Panc1 (cell line): ENCODE data around the gene KRTDAP. TPM values are rescaled to one million over a fixed set of nuclear protein-coding genes. Genes with fewer than 3 reads are reported as not detected.

ENCODE experiments used
- ATAC-seq: fragments of 200-7000 bp; cut with Tn5 transposase; 2 replicates; pipeline ENCODE4 v1.9.1; 2020; ENCODE audit warnings: mild to moderate bottlenecking, moderate library complexity
- BruUV-seq: library from RNA; stranded (reverse); fragments of 400-500 nt; replicated peaks from 2 replicates; lab custom pipeline; 2021; lab: Mats Ljungman, UMichigan
- CTCF ChIA-PET: fragments of 300-600 bp; sonication (Branson Sonifier 250); formaldehyde crosslinking; loops from one replicate; lab custom pipeline; 2022; ENCODE audit warnings: antibody characterized with exemption; lab: Charles Lee
- POLR2A ChIA-PET: fragments of 300-600 bp; sonication (Branson Sonifier 250); formaldehyde crosslinking; loops from one replicate; lab custom pipeline; 2022; ENCODE audit warnings: antibody characterized with exemption; lab: Charles Lee
- DNase-seq: peaks from one replicate; pipeline ENCODE4 v3.0.0-alpha.2; 2010; ENCODE audit warnings: low read depth, low spot score
- H3K27ac ChIP-seq: 2 replicates; pipeline ENCODE4 v1.5.1; 2011; ENCODE audit warnings: mild to moderate bottlenecking, low read length, inconsistent platforms
- H3K27me3 ChIP-seq: fragments of 200-500 bp; sonication (Bioruptor generic); 2 replicates; pipeline ENCODE4 v1.6.0; 2014; ENCODE audit warnings: low read length, inconsistent platforms; ENCODE audit not compliant: control insufficient read depth, insufficient read depth
- H3K36me3 ChIP-seq: fragments of 200-500 bp; sonication (Bioruptor generic); 2 replicates; pipeline ENCODE4 v1.5.1; 2014; ENCODE audit warnings: inconsistent platforms, mild to moderate bottlenecking, low read length, moderate library complexity; ENCODE audit not compliant: control insufficient read depth, insufficient read depth
- H3K4me1 ChIP-seq: 2 replicates; pipeline ENCODE4 v1.5.1; 2011; ENCODE audit warnings: inconsistent platforms, mild to moderate bottlenecking, low read length, moderate library complexity; ENCODE audit not compliant: control insufficient read depth, insufficient read depth
- H3K4me3 ChIP-seq, 2 experiments: 2 replicates each; pipeline ENCODE4 v1.5.1; 2011 to 2012; ENCODE audit warnings: low read depth in 2 of 2, low read length in 2 of 2, mild to moderate bottlenecking in 2 of 2, inconsistent platforms in 1 of 2, moderate library complexity in 1 of 2
- H3K9me3 ChIP-seq: fragments of 200-500 bp; sonication (Bioruptor generic); 2 replicates; pipeline ENCODE4 v1.5.1; 2014; ENCODE audit warnings: low read depth, mild to moderate bottlenecking, inconsistent platforms, low read length, moderate library complexity; ENCODE audit not compliant: control insufficient read depth, insufficient read depth
- POLR2AphosphoS5 ChIP-seq: IDR thresholded peaks from 2 replicates; pipeline ENCODE4 v1.6.1; 2012; ENCODE audit warnings: mild to moderate bottlenecking, low read depth, low read length, moderate library complexity
- REST ChIP-seq, 2 experiments: IDR thresholded peaks; 2 replicates each; pipeline ENCODE4 v1.6.1; 2011 to 2012; ENCODE audit warnings: low read depth in 2 of 2, control low read depth in 1 of 2, low read length in 1 of 2, mild to moderate bottlenecking in 1 of 2, moderate library complexity in 1 of 2; ENCODE audit not compliant: insufficient read depth in 1 of 2
- SIN3A ChIP-seq: IDR thresholded peaks from 2 replicates; pipeline ENCODE4 v1.6.1; 2012; ENCODE audit warnings: low read depth, mild to moderate bottlenecking, low read length, moderate library complexity, borderline replicate concordance; ENCODE audit not compliant: insufficient read depth
- TCF7L2 ChIP-seq: IDR thresholded peaks from 2 replicates; pipeline ENCODE4 v1.6.1; 2011; ENCODE audit warnings: mild to moderate bottlenecking, low read depth, low read length, inconsistent platforms
- in situ Hi-C: cut with HindIII; loops from 2 replicates; pipeline ENCODE4 v1.10.0; 2016; ENCODE audit warnings: low sequenced_read_pairs, low pct_unique_long_range_greater_than_20kb
- intact Hi-C: fragments of 100-400 bp; cut with micrococcal nuclease; formaldehyde crosslinking; loops from one replicate; pipeline ENCODE4 v1.10.0; 2022; ENCODE audit not compliant: unreplicated experiment
- total RNA-seq: library from RNA; stranded (reverse); gene quantifications from one replicate; pipeline ENCODE4 v1.2.1, GENCODE V29; 2021; ENCODE audit not compliant: unreplicated experiment
- TF ChIP-seq, protein P1 (sequence below): fragments of 450-650 bp; IDR thresholded peaks from 2 replicates; pipeline ENCODE4 v1.5.1; 2017; ENCODE audit warnings: mild to moderate bottlenecking

KRTDAP gene
- total RNA-seq, 1 experiment from 2014 or later: not detected

DNA sequence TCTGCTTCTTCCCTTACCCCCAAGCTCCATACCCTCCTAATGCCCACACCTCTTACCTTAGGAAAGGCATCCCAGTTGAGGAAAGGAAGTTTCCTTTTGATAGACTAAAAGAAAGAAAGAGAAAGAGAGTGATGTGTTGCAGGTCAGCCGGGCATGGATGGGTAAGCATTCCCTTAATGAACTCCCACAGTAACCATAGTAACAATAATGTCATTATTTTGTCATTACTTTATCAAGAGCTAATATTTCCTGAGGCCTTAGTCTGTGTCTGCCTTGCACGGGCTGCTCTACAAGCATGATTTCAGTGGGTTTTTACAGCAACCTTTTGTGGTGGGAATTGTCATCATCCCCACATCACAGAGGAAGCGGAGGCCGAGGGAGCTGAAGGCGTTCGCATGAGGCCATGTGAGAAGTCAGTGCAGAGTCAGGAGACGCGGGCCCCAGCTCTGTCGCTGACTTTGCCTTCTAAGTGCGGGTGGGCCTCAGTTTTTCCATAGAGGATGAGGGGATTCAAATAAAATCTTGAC is 2.5 kb downstream of the KRTDAP start:
- no peak for ATAC-seq
- no peaks in the 10 kb centered on the region for H3K9me3 ChIP-seq
- no TSS peak for BruUV-seq
- ChIA-PET POLR2A (interaction anchor here (0.6 kb wide), 1 partner anchor 83 kb away, joined by 4 read pairs; no protein-coding TSS in a partner anchor), CTCF (interaction anchor here (0.7 kb wide), 1 partner anchor 135 kb away, joined by 3 read pairs; no protein-coding TSS in a partner anchor)
- H3K27ac ChIP-seq: no peak overlapping the region
- no peaks in the 10 kb centered on the region for H3K4me1 ChIP-seq
- no peak for TF ChIP-seq SIN3A
- no peak for TF ChIP-seq TCF7L2
- TF ChIP-seq POLR2AphosphoS5: no peak
- no peak for TF ChIP-seq REST (IDR thresholded peaks at IDR 0.05; ENCODE audit: insufficient read depth in 1 of 2, low read depth in 2 of 2, low read length in 1 of 2)
- TF ChIP-seq, protein P1, sequence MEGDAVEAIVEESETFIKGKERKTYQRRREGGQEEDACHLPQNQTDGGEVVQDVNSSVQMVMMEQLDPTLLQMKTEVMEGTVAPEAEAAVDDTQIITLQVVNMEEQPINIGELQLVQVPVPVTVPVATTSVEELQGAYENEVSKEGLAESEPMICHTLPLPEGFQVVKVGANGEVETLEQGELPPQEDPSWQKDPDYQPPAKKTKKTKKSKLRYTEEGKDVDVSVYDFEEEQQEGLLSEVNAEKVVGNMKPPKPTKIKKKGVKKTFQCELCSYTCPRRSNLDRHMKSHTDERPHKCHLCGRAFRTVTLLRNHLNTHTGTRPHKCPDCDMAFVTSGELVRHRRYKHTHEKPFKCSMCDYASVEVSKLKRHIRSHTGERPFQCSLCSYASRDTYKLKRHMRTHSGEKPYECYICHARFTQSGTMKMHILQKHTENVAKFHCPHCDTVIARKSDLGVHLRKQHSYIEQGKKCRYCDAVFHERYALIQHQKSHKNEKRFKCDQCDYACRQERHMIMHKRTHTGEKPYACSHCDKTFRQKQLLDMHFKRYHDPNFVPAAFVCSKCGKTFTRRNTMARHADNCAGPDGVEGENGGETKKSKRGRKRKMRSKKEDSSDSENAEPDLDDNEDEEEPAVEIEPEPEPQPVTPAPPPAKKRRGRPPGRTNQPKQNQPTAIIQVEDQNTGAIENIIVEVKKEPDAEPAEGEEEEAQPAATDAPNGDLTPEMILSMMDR: no peak
- intact Hi-C loops (no loop called here), in situ Hi-C loops (no loop called here)
- H3K27me3 ChIP-seq: peaks cover 19% of the 10 kb centered on the region
- no peak overlapping the region for H3K4me3 ChIP-seq
- DNase-seq: no peak
- H3K36me3 ChIP-seq: no peaks in the 10 kb centered on the region

DNA sequence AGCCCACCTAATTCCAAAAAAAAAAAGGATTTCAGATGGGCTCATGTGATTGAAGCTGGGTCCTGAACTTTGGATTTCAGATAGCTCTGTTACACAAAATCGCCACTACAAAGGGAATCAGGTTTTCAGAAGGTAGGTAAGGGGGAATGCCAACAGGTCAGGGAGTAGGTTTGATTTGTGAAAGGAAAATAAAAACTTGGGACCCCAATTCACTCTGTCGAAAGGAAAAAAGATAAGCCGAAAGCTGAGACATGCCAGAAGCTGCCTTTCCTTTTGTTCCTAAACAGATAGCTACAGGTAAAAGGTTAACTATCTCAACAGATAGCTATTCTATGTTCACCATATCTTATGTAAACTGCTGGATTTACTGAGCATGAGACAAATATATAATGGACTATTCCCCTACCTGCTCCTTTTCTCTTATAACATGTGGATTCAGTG is 4.0 kb downstream of the KRTDAP start:
- ChIA-PET CTCF (interaction anchor here (0.5 to 1.0 kb wide), 3 partner anchors 9 to 218 kb away, joined by 4 to 5 read pairs (median 5); no protein-coding TSS in a partner anchor), POLR2A (no interaction called here)
- Histone ChIP-seq H3K36me3 (no peaks in the 10 kb centered on the region), H3K9me3 (no peaks in the 10 kb centered on the region), H3K4me1 (no peaks in the 10 kb centered on the region), H3K4me3 (no peak overlapping the region), H3K27ac (no peak overlapping the region), H3K27me3 (peaks cover 13% of the 10 kb centered on the region)
- in situ Hi-C loops (no loop called here), intact Hi-C loops (no loop called here)
- no TSS peak for BruUV-seq
- no peak for DNase-seq
- TF ChIP-seq, protein P1: no peak
- TF ChIP-seq POLR2AphosphoS5: no peak
- no peak for TF ChIP-seq SIN3A
- TF ChIP-seq TCF7L2: no peak
- TF ChIP-seq REST (IDR thresholded peaks at IDR 0.05; ENCODE audit: insufficient read depth in 1 of 2, low read depth in 2 of 2, low read length in 1 of 2): no peak
- no peak for ATAC-seq
